HCT116 (cell line): ENCODE measurements around the gene SPEF1. TPM values are rescaled to one million over a fixed set of nuclear protein-coding genes. Genes with fewer than 3 reads are reported as not detected.

ENCODE experiments used
- ATAC-seq: fragments of 200-7000 bp; cut with Tn5 transposase; 2 replicates; pipeline ENCODE4 v1.9.1; 2020; ENCODE audit warnings: mild to moderate bottlenecking, moderate library complexity
- BruUV-seq: library from RNA; stranded (reverse); fragments of 400-500 nt; replicated peaks from 2 replicates; lab custom pipeline; 2021; lab: Mats Ljungman, UMichigan
- CTCF ChIA-PET: fragments of 300-600 bp; sonication (Branson Sonifier 250); formaldehyde crosslinking; loops from one replicate; lab custom pipeline; 2021; ENCODE audit warnings: antibody characterized with exemption; lab: Charles Lee
- POLR2A ChIA-PET: fragments of 300-600, 350-600 bp; sonication (Branson Sonifier 250); formaldehyde crosslinking; loops from one replicate; lab custom pipeline; 2021; ENCODE audit warnings: antibody characterized with exemption; lab: Charles Lee
- RAD21 ChIA-PET, 2 experiments: fragments of 300-600 bp; sonication (Branson Sonifier 250); formaldehyde crosslinking; loops; one replicate each; lab custom pipeline; 2023; ENCODE audit warnings: low total read pairs in 2 of 2; ENCODE audit not compliant: uncharacterized antibody in 2 of 2, unreplicated experiment in 2 of 2, low non-redundant PET in 1 of 2; lab: Charles Lee
- DNase-seq: peaks from one replicate; pipeline ENCODE4 v3.0.0-alpha.2; 2010; ENCODE audit warnings: low read depth, low spot score
- H2AFZ ChIP-seq: fragments of 200-600 bp; shearing (Covaris generic), sonication (generic); 2 replicates; pipeline ENCODE4 v1.6.1; 2017; ENCODE audit warnings: low read depth, mixed run types, mixed read lengths, antibody characterized with exemption, low read length; ENCODE audit not compliant: poor library complexity, severe bottlenecking
- H3K27ac ChIP-seq: 2 replicates; pipeline ENCODE4 v1.5.1; 2012; ENCODE audit warnings: low read depth, low read length
- H3K27me3 ChIP-seq: fragments of 200-600 bp; sonication (generic); 2 replicates; pipeline ENCODE4 v1.6.1; 2016; ENCODE audit warnings: mixed run types, low read length, mixed read lengths; ENCODE audit not compliant: insufficient read depth
- H3K36me3 ChIP-seq, 2 experiments: fragments of 200-500 bp in 1 of 2; fragments of 200-600 bp in 1 of 2; sonication (Bioruptor generic) in 1 of 2; sonication (generic) in 1 of 2; 2 replicates each; pipeline versions ENCODE4 v1.5.1 to v1.6.1; 2014 to 2016; ENCODE audit warnings: low read length in 2 of 2, inconsistent platforms in 1 of 2, mixed read lengths in 1 of 2, mixed run types in 1 of 2; ENCODE audit not compliant: insufficient read depth in 2 of 2, control insufficient read depth in 1 of 2
- H3K4me1 ChIP-seq, 2 experiments: fragments of 200-600 bp in 1 of 2; sonication (generic) in 1 of 2; 2 replicates each; pipeline versions ENCODE4 v1.5.1 to v1.6.1; 2012 to 2017; ENCODE audit warnings: low read length in 2 of 2, inconsistent platforms in 1 of 2, mild to moderate bottlenecking in 1 of 2, mixed read lengths in 1 of 2, mixed run types in 1 of 2, moderate library complexity in 1 of 2; ENCODE audit not compliant: insufficient read depth in 2 of 2, control insufficient read depth in 1 of 2
- H3K4me2 ChIP-seq: fragments of 200-600 bp; sonication (generic); 2 replicates; pipeline ENCODE4 v1.6.1; 2017; ENCODE audit warnings: mixed run types, low read length, mixed read lengths
- H3K4me3 ChIP-seq, 2 experiments: fragments of 200-600 bp in 1 of 2; sonication (generic) in 1 of 2; replicated peaks in 1 of 2; 2 replicates each; pipeline ENCODE4 v1.5.1; 2011 to 2016; ENCODE audit warnings: low read length in 2 of 2, control low read depth in 1 of 2, low read depth in 1 of 2, mild to moderate bottlenecking in 1 of 2, mixed read lengths in 1 of 2, mixed run types in 1 of 2
- H3K79me2 ChIP-seq: fragments of 200-600 bp; sonication (generic); 2 replicates; pipeline ENCODE4 v1.6.1; 2017; ENCODE audit warnings: mild to moderate bottlenecking, mixed run types, low read length, moderate library complexity, mixed read lengths; ENCODE audit not compliant: insufficient read depth
- H3K9ac ChIP-seq: fragments of 200-600 bp; sonication (generic); 2 replicates; pipeline ENCODE4 v1.6.1; 2016; ENCODE audit warnings: low read length, mixed read lengths
- H3K9me2 ChIP-seq: fragments of 200-600 bp; sonication (generic), shearing (Covaris generic); 2 replicates; pipeline ENCODE4 v1.6.1; 2017; ENCODE audit warnings: mixed run types, mild to moderate bottlenecking, moderate library complexity; ENCODE audit not compliant: insufficient read depth
- H3K9me3 ChIP-seq, 2 experiments: fragments of 200-500 bp in 1 of 2; fragments of 200-600 bp in 1 of 2; sonication (Bioruptor generic) in 1 of 2; sonication (generic) in 1 of 2; 2 replicates each; pipeline ENCODE4 v1.6.1; 2014 to 2017; ENCODE audit warnings: low read length in 2 of 2, mixed read lengths in 2 of 2, inconsistent platforms in 1 of 2, low read depth in 1 of 2, mild to moderate bottlenecking in 1 of 2, mixed run types in 1 of 2, moderate library complexity in 1 of 2; ENCODE audit not compliant: control insufficient read depth in 1 of 2, insufficient read depth in 1 of 2
- H4K20me1 ChIP-seq: fragments of 200-600 bp; sonication (generic), shearing (Covaris generic); 2 replicates; pipeline ENCODE4 v1.6.1; 2017; ENCODE audit warnings: mixed run types, mild to moderate bottlenecking, moderate library complexity; ENCODE audit not compliant: insufficient read depth
- ATF3 ChIP-seq: IDR thresholded peaks from 2 replicates; pipeline ENCODE4 v1.6.1; 2012
- CBX3 ChIP-seq: IDR thresholded peaks from 2 replicates; pipeline ENCODE4 v1.6.1; 2012; ENCODE audit warnings: low read depth
- CTCF ChIP-seq, 3 experiments: fragments of 200-600 bp in 1 of 3; sonication (generic) in 1 of 3; IDR thresholded peaks in 2 of 3; conservative IDR thresholded peaks in 1 of 3; 2 replicates each; pipeline ENCODE4 v1.5.1; 2012 to 2017; ENCODE audit warnings: low read depth in 2 of 3, low read length in 2 of 3, antibody characterized with exemption in 1 of 3, borderline replicate concordance in 1 of 3, control low read depth in 1 of 3, mild to moderate bottlenecking in 1 of 3, mixed read lengths in 1 of 3, mixed run types in 1 of 3, moderate library complexity in 1 of 3; ENCODE audit not compliant: insufficient read depth in 1 of 3
- EGR1 ChIP-seq: IDR thresholded peaks from 2 replicates; pipeline ENCODE4 v1.6.1; 2012; ENCODE audit warnings: low read depth
- ELF1 ChIP-seq: IDR thresholded peaks from 2 replicates; pipeline ENCODE4 v1.6.1; 2012; ENCODE audit warnings: low read depth, borderline replicate concordance
- EZH2phosphoT487 ChIP-seq: fragments of 200-600 bp; IDR thresholded peaks from 2 replicates; pipeline ENCODE4 v1.6.1; 2018; ENCODE audit warnings: antibody characterized with exemption, borderline replicate concordance
- JUND ChIP-seq: IDR thresholded peaks from 2 replicates; pipeline ENCODE4 v1.6.1; 2012
- POLR2A ChIP-seq: IDR thresholded peaks from 2 replicates; pipeline ENCODE4 v1.7.0; 2011; ENCODE audit warnings: borderline replicate concordance; ENCODE audit not compliant: insufficient read depth, insufficient read length; ENCODE audit errors: extremely low read depth
- POLR2AphosphoS5 ChIP-seq: IDR thresholded peaks from 2 replicates; pipeline ENCODE4 v1.6.1; 2011; ENCODE audit warnings: mild to moderate bottlenecking, low read depth, low read length, moderate library complexity
- RAD21 ChIP-seq: IDR thresholded peaks from 2 replicates; pipeline ENCODE4 v1.6.1; 2012; ENCODE audit warnings: low read depth, mild to moderate bottlenecking
- SIN3A ChIP-seq: IDR thresholded peaks from 2 replicates; pipeline ENCODE4 v1.6.1; 2012; ENCODE audit warnings: low read depth
- SP1 ChIP-seq: IDR thresholded peaks from 2 replicates; pipeline ENCODE4 v1.6.1; 2012; ENCODE audit warnings: low read depth
- SRF ChIP-seq: IDR thresholded peaks from 2 replicates; pipeline ENCODE4 v1.6.1; 2012; ENCODE audit warnings: low read depth
- TCF7L2 ChIP-seq: IDR thresholded peaks from 2 replicates; pipeline ENCODE4 v1.7.0; 2011; ENCODE audit warnings: borderline replicate concordance, inconsistent platforms; ENCODE audit not compliant: insufficient read depth, insufficient read length; ENCODE audit errors: extremely low read depth
- ZFX ChIP-seq: fragments of 450-650 bp; IDR thresholded peaks from 2 replicates; pipeline ENCODE4 v1.6.1; 2017
- ZNF274 ChIP-seq: fragments of 200-500 bp; sonication (Bioruptor generic); IDR thresholded peaks from 2 replicates; pipeline ENCODE4 v1.6.1; 2014; ENCODE audit warnings: mild to moderate bottlenecking, low read depth, low read length, inconsistent platforms
- intact Hi-C: fragments of 100-400 bp; cut with micrococcal nuclease; formaldehyde crosslinking; loops from 2 replicates; pipeline ENCODE4 v1.10.0; 2022
- total RNA-seq: library from RNA; stranded (reverse); gene quantifications from one replicate; pipeline ENCODE4 v1.2.1, GENCODE V29; 2021; ENCODE audit not compliant: unreplicated experiment
- TF ChIP-seq, protein P1 (sequence below): IDR thresholded peaks from 2 replicates; pipeline ENCODE4 v1.6.1; 2011; ENCODE audit warnings: mild to moderate bottlenecking, low read length, moderate library complexity; ENCODE audit not compliant: insufficient replicate concordance; ENCODE audit errors: extremely low read depth

Gene SPEF1
- total RNA-seq, 1 experiment from 2014 or later = 0.93 TPM

GRCh38 chr20:3803854-3804253, 22.6 kb upstream of the SPEF1 start:
- TF ChIP-seq ATF3 (no peak), TCF7L2 (no peak), ZFX (no peak), CTCF (IDR thresholded peaks at IDR 0.05 in 2 of 3, conservative IDR thresholded peaks at IDR 0.05 in 1 of 3; ENCODE audit: borderline replicate concordance in 1 of 3, insufficient read depth in 1 of 3, low read depth in 2 of 3, low read length in 2 of 3) (no peak), EZH2phosphoT487 (no peak), EGR1 (no peak), ELF1 (no peak), POLR2AphosphoS5 (no peak), RAD21 (no peak), SP1 (no peak), CBX3 (no peak), SRF (no peak), POLR2A (no peak), ZNF274 (no peak), JUND (no peak), SIN3A (no peak)
- TF ChIP-seq, protein P1, sequence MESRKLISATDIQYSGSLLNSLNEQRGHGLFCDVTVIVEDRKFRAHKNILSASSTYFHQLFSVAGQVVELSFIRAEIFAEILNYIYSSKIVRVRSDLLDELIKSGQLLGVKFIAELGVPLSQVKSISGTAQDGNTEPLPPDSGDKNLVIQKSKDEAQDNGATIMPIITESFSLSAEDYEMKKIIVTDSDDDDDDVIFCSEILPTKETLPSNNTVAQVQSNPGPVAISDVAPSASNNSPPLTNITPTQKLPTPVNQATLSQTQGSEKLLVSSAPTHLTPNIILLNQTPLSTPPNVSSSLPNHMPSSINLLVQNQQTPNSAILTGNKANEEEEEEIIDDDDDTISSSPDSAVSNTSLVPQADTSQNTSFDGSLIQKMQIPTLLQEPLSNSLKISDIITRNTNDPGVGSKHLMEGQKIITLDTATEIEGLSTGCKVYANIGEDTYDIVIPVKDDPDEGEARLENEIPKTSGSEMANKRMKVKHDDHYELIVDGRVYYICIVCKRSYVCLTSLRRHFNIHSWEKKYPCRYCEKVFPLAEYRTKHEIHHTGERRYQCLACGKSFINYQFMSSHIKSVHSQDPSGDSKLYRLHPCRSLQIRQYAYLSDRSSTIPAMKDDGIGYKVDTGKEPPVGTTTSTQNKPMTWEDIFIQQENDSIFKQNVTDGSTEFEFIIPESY = no peak
- Histone ChIP-seq H3K9ac (no peak overlapping the region), H3K27me3 (no peaks in the 10 kb centered on the region), H3K9me2 (no peaks in the 10 kb centered on the region), H2AFZ (no peak overlapping the region), H3K36me3 (peaks cover 25 to 65% of the 10 kb centered on the region in 2 experiments), H3K79me2 (peaks cover 42% of the 10 kb centered on the region), H3K4me2 (no peak overlapping the region), H3K4me1 (peaks cover 54 to 84% of the 10 kb centered on the region in 2 experiments), H3K9me3 (no peaks in the 10 kb centered on the region), H4K20me1 (no peaks in the 10 kb centered on the region), H3K27ac (peak overlapping the region; percentile 100), H3K4me3 (no peak overlapping the region)
- ChIA-PET RAD21 (no interaction called here), CTCF (no interaction called here), POLR2A (interaction anchor here (0.6 kb wide), 1 partner anchor 10 kb away, joined by 3 read pairs; no protein-coding TSS in a partner anchor)
- DNase-seq (no peak), ATAC-seq (no peak)
- no TSS peak for BruUV-seq
- intact Hi-C loops = no loop called here
